GM06990 (cell line): Measurements from ENCODE around the gene LARGE1.

Experiments used
- DNase-seq: peaks from one replicate; pipeline ENCODE4 v3.0.0-alpha.2; 2011; ENCODE audit not compliant: insufficient read length; ENCODE audit errors: extremely low read depth
- H3K27me3 ChIP-seq: replicated peaks from 2 replicates; pipeline ENCODE4 v1.6.0; 2011; ENCODE audit warnings: low read length; ENCODE audit not compliant: control insufficient read depth, insufficient read depth
- H3K36me3 ChIP-seq: 2 replicates; pipeline ENCODE4 v1.5.1; 2011; ENCODE audit warnings: low read length; ENCODE audit not compliant: control insufficient read depth, insufficient read depth
- H3K4me3 ChIP-seq: replicated peaks from 2 replicates; pipeline ENCODE4 v1.5.1; 2011; ENCODE audit warnings: low read depth, mild to moderate bottlenecking, control low read depth, low read length
- CTCF ChIP-seq: IDR thresholded peaks from 2 replicates; pipeline ENCODE4 v1.5.1; 2011; ENCODE audit warnings: low read length, control low read depth, mild to moderate bottlenecking, inconsistent platforms; ENCODE audit not compliant: insufficient read depth, poor library complexity, severe bottlenecking

Gene LARGE1

GRCh38 chr22:33771136-33771535, 149.1 kb downstream of the LARGE1 start:
- H3K4me3 ChIP-seq: no peak overlapping the region
- no peaks in the 10 kb centered on the region for H3K36me3 ChIP-seq
- no peak for DNase-seq
- H3K27me3 ChIP-seq: no peaks in the 10 kb centered on the region
- TF ChIP-seq CTCF: no peak

DNA sequence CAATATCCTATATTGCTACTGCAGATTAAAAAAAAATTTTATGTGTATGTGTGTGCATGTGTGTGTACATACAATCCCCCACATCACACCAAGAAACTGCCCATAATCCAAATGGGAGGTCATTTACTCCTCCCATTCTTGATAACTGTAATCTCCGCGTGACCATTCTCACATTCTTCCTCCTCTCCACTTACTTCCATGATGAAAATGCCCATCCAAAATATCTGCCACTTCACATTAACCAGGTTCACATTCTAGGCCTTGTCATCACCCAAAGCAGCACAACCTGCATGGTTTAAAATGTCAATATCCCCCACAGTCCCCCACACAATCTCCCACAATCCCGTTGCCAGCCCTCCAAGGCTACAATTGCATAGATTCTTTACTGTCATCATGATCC, 149.6 kb downstream of the LARGE1 start:
- Histone ChIP-seq H3K27me3 (no peaks in the 10 kb centered on the region), H3K4me3 (no peak overlapping the region), H3K36me3 (no peaks in the 10 kb centered on the region)
- DNase-seq: no peak
- no peak for TF ChIP-seq CTCF

DNA sequence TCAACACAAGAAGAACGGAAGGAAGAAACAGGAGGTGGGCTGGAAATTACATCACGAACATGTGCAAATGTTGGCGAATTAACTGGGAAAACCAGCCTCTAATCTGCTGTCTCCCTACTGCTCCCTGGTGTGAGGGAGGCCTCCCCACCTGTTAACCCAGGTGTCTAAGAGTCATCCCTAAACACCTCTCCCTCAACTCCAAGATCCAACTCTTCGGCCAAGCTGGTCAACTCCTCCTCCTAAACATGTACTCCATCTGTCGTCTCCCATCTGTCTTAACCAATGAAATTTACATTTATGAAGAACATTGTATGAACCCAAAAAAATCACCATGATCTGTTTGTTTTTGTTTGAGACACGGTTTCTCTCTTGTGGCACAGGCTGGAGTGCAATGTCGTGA, 154.2 kb downstream of the LARGE1 start:
- Histone ChIP-seq H3K4me3 (no peak overlapping the region), H3K27me3 (no peaks in the 10 kb centered on the region), H3K36me3 (no peaks in the 10 kb centered on the region)
- TF ChIP-seq CTCF: no peak
- no peak for DNase-seq

GRCh38 chr22:33758961-33759360, 161.3 kb downstream of the LARGE1 start:
- Histone ChIP-seq H3K27me3 (no peaks in the 10 kb centered on the region), H3K36me3 (no peaks in the 10 kb centered on the region), H3K4me3 (no peak overlapping the region)
- DNase-seq: no peak
- no peak for TF ChIP-seq CTCF

DNA sequence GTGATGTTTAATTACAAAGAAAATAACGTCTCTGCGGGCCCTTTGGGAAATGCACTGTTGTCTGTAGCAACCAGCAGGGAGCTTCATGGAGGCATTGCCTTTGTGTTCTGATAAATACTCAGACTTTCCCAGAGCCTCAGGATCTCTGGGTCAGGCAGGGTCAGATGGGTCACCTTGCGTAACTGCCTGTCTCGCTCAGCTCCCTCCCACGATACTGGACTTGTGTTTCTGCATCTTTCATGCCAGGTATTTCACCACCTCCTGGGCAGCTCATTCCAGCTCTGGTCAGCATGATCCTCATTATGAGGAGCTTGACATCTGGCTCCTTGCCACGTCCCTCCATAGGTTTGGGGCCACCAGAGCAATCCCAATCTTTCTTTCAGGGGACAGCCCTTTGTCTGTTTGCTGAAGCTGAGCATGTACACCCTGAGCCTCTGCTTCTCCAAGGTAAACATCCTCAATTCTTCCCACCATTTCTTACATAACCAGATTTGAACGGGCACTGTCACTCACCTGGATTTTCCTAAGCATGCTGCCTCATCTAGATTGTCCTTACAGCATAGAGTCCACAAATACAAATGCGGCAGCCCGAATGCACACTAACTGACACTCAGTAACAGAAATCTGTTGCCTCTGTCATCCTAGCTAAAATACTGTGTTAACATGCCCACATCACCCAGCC, 162.3 kb downstream of the LARGE1 start:
- no peak overlapping the region for H3K4me3 ChIP-seq
- no peak for DNase-seq
- no peaks in the 10 kb centered on the region for H3K27me3 ChIP-seq
- TF ChIP-seq CTCF: no peak
- H3K36me3 ChIP-seq: no peaks in the 10 kb centered on the region
